ENCODE results near the gene LRRC73. TPM values are rescaled to one million over a fixed set of nuclear protein-coding genes. Genes with fewer than 3 reads are reported as not detected.

Gene LRRC73
- total and polyA plus RNA-seq, 4 donors, result 0.87 to 4.8 (median 1.9) TPM

- no peak for ATAC-seq (ENCODE audit: insufficient read depth, low FRiP score)
- no peaks in the 10 kb centered on the region for H3K9me3 ChIP-seq (ENCODE audit: control insufficient read depth in 4 of 4, insufficient read depth in 3 of 4, low read length in 3 of 4)
- H3K9ac ChIP-seq (ENCODE audit: insufficient read depth in 1 of 2, low read length in 2 of 2), result peak overlapping the region; percentile 87 to 98
- H3K4me3 ChIP-seq, result peak overlapping the region; percentile 88
- WGBS, 2 donors, result 63 to 84% methylated on average over 9 of the region's 9 CpGs
- H3K27me3 ChIP-seq (ENCODE audit: control insufficient read depth in 3 of 3, insufficient read depth in 3 of 3, low read length in 2 of 3), result no peaks in the 10 kb centered on the region
- peaks cover 14 to 48% (median 39%) of the 10 kb centered on the region in 4 donors for H3K36me3 ChIP-seq (ENCODE audit: control insufficient read depth in 4 of 4, insufficient read depth in 4 of 4, low read length in 4 of 4)
- TF ChIP-seq, protein P1, sequence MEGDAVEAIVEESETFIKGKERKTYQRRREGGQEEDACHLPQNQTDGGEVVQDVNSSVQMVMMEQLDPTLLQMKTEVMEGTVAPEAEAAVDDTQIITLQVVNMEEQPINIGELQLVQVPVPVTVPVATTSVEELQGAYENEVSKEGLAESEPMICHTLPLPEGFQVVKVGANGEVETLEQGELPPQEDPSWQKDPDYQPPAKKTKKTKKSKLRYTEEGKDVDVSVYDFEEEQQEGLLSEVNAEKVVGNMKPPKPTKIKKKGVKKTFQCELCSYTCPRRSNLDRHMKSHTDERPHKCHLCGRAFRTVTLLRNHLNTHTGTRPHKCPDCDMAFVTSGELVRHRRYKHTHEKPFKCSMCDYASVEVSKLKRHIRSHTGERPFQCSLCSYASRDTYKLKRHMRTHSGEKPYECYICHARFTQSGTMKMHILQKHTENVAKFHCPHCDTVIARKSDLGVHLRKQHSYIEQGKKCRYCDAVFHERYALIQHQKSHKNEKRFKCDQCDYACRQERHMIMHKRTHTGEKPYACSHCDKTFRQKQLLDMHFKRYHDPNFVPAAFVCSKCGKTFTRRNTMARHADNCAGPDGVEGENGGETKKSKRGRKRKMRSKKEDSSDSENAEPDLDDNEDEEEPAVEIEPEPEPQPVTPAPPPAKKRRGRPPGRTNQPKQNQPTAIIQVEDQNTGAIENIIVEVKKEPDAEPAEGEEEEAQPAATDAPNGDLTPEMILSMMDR (IDR thresholded peaks at IDR 0.05; ENCODE audit: control extremely low read depth, extremely low read depth), result no peak
- no peak for DNase-seq
- peaks cover 10 to 29% (median 13%) of the 10 kb centered on the region in 5 donors for H3K4me1 ChIP-seq (ENCODE audit: control insufficient read depth in 5 of 5, insufficient read depth in 5 of 5, low read length in 5 of 5)
- H3K27ac ChIP-seq (ENCODE audit: low read depth in 1 of 2, low read length in 1 of 2), result peak overlapping the region in 1 of 2 donors; percentile 4
These were observed 5.7 kb upstream of the LRRC73 start for GRCh38 chr6:43515808-43516207.

GRCh38 chr6:43511824-43512415, 1.8 kb upstream of the LRRC73 start:
- WGBS, 2 donors, result 80 to 81% methylated on average over 11 of the region's 11 CpGs
- Histone ChIP-seq H3K4me3 (no peak overlapping the region), H3K9ac (ENCODE audit: insufficient read depth in 1 of 2, low read length in 2 of 2) (no peak overlapping the region), H3K27me3 (ENCODE audit: control insufficient read depth in 3 of 3, insufficient read depth in 3 of 3, low read length in 2 of 3) (peaks cover 0 to 14% (median 5%) of the 10 kb centered on the region in 3 donors), H3K9me3 (ENCODE audit: control insufficient read depth in 4 of 4, insufficient read depth in 3 of 4, low read length in 3 of 4) (no peaks in the 10 kb centered on the region), H3K36me3 (ENCODE audit: control insufficient read depth in 4 of 4, insufficient read depth in 4 of 4, low read length in 4 of 4) (peaks cover 6 to 32% (median 25%) of the 10 kb centered on the region in 4 donors), H3K4me1 (ENCODE audit: control insufficient read depth in 5 of 5, insufficient read depth in 5 of 5, low read length in 5 of 5) (peaks cover 4 to 33% (median 12%) of the 10 kb centered on the region in 5 donors), H3K27ac (ENCODE audit: low read depth in 1 of 2, low read length in 1 of 2) (no peak overlapping the region)
- ATAC-seq (ENCODE audit: insufficient read depth, low FRiP score), result no peak
- TF ChIP-seq, protein P1 (IDR thresholded peaks at IDR 0.05; ENCODE audit: control extremely low read depth, extremely low read depth), result no peak
- no peak for DNase-seq

DNA sequence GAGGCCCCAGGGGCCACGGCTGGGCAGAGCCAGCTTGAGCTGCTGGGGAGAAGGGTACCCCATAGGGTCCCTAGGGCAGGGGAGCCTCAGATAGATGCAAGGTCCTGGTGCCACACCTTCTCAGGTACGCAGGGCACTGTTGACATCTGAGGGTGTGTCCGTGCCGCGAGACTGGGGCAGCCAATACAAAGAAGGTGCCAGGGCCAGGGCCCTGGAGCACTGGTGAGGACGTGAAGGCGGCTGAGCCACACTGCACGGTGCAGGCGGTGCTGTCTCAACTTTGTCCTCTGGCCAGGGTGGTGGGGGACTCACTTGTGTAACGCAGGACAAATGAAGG, 649 bp upstream of the LRRC73 start:
- Histone ChIP-seq H3K36me3 (ENCODE audit: control insufficient read depth in 4 of 4, insufficient read depth in 4 of 4, low read length in 4 of 4) (peaks cover 6 to 27% (median 25%) of the 10 kb centered on the region in 4 donors), H3K4me1 (ENCODE audit: control insufficient read depth in 5 of 5, insufficient read depth in 5 of 5, low read length in 5 of 5) (peaks cover 1 to 30% (median 9%) of the 10 kb centered on the region in 5 donors), H3K27ac (ENCODE audit: low read depth in 1 of 2, low read length in 1 of 2) (peak overlapping the region in 1 of 2 donors; percentile 24), H3K9ac (ENCODE audit: insufficient read depth in 1 of 2, low read length in 2 of 2) (no peak overlapping the region), H3K27me3 (ENCODE audit: control insufficient read depth in 3 of 3, insufficient read depth in 3 of 3, low read length in 2 of 3) (peaks cover 0 to 14% (median 5%) of the 10 kb centered on the region in 3 donors), H3K4me3 (no peak overlapping the region), H3K9me3 (ENCODE audit: control insufficient read depth in 4 of 4, insufficient read depth in 3 of 4, low read length in 3 of 4) (no peaks in the 10 kb centered on the region)
- WGBS, 2 donors, result 65 to 88% methylated on average over 10 of the region's 10 CpGs
- TF ChIP-seq, protein P1 (IDR thresholded peaks at IDR 0.05; ENCODE audit: control extremely low read depth, extremely low read depth), result no peak
- DNase-seq, result no peak
- no peak for ATAC-seq (ENCODE audit: insufficient read depth, low FRiP score)

All from lung (tissue), 12 donors.